GM19324 (cell line): ENCODE results near the gene COL6A5.
"Not testable (repeated sequence)": the region's sequence is repeated elsewhere in the genome, so short reads cannot be mapped to it uniquely, and the experiment has no call there.

Source experiments
- ATAC-seq: cut with Tn5 transposase; IDR thresholded peaks from one replicate; pipeline ENCODE4 v1.9.1; 2021; ENCODE audit warnings: mild to moderate bottlenecking, moderate library complexity; ENCODE audit not compliant: unreplicated experiment, low FRiP score

The COL6A5 gene

GRCh38 chr3:130433306-130433705 lies 87.8 kb downstream of the COL6A5 start:
- no peak for ATAC-seq

- no peak for ATAC-seq
These were observed 96.8 kb downstream of the COL6A5 start for GRCh38 chr3:130442284-130442683.

DNA sequence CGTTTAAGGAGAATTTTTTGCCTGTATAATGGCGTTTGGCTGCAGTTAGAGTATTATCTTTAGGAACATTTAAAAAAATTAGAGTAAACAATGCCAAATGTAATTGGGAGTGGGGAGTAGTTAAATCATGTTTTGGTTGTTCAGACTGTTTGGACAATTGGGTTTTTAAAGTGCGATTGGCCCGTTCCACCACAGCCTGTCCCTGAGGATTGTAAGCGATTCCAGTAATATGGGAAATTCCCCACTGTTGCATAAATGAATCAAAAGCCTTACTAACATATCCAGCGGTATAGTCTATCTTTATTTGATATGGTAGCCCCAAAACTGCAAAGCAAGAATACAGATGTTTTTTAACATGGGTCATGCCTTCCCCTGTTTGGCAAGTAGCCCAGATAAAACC lies 101.4 kb downstream of the COL6A5 start:
- ATAC-seq, result not testable (repeated sequence)

DNA sequence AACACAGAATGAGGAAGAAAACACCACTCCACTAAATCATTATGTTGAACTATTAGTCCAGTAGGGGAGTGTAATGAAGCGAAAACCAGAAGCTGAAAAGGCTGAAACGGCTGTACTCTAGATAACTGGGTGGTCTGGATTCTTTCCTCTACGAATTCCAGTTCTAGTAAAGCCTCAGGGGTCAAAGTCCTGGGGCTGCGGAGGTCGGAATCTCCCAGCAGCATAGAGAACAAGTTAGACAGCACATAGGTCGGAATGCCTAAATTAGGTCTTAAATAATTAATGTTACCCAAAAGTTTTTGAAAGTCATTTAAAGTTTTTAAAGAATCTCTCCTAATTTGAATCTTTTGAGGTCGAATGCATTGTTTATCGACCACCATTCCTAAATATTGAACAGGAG lies 102.7 kb downstream of the COL6A5 start:
- not testable (repeated sequence) for ATAC-seq

GRCh38 chr3:130456540-130456939 lies 111.1 kb downstream of the COL6A5 start:
- no peak for ATAC-seq

- no peak for ATAC-seq
These were observed 112.2 kb downstream of the COL6A5 start for GRCh38 chr3:130457671-130458070.

DNA sequence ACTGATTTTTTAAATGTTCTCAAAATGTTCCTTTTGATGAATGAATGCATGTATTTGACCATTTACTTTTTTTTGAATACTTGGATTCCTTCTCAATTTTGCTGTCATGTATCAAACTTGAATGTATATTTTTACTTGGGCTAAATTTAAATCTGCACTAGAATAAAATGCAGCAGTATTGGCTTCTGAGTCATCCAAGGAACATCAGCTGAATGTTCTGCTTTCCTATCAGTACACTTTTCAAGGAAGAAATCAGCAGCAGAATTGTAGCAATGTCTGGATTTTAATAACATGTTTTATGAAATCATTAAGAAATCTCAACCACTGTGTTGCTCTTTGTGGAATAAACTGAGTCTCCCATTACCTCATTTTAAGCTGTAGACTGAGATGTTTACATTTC lies 114.5 kb downstream of the COL6A5 start:
- no peak for ATAC-seq

- no peak for ATAC-seq
These were observed 116.6 kb downstream of the COL6A5 start for GRCh38 chr3:130462089-130462488.

- no peak for ATAC-seq
These were observed 117.7 kb downstream of the COL6A5 start for GRCh38 chr3:130463221-130463620.

- no peak for ATAC-seq
These were observed 120.0 kb downstream of the COL6A5 start for GRCh38 chr3:130465521-130465920.

DNA sequence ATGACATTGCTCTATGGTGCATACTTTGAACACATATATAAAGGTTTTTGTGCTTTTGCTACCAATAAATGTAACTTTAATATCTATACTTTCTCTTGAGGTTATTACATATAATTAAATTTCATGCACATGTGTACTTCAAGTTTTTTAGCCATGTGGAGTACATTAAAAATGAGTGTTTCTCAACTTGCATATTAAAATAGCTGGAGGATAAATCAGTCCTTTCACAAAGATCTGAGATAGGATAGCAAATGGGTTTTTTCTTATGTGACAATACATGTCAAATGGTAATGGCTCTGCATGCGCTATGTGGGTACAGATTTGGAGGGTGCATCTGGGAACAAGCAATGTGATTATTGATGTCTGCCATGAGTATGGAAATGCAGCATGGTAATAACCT lies 122.8 kb downstream of the COL6A5 start:
- no peak for ATAC-seq

DNA sequence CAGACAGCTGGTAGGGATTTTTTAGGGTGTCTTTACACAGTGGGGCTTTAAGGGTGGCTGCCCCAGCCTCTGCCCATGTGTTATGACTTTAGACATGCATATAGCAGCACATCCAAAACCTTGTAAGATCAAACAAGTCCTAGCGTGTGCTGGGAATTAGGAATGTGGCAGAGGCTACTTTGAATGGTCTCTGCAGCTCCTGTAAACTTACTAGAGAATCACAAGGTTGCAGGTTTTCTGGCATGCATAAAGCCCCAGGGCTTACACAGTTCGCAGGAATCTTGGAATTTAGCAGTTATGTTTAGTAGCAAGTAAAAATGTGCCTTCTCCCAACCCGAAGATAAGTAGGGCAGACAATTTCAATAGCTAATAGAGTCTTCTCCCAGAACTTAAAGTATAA lies 124.7 kb downstream of the COL6A5 start:
- no peak for ATAC-seq

- ATAC-seq, result no peak
These were observed 127.9 kb downstream of the COL6A5 start for GRCh38 chr3:130473416-130473815.

- no peak for ATAC-seq
These were observed 135.3 kb downstream of the COL6A5 start for GRCh38 chr3:130480736-130481135.

- no peak for ATAC-seq
These were observed 142.8 kb downstream of the COL6A5 start for GRCh38 chr3:130488288-130488687.

DNA sequence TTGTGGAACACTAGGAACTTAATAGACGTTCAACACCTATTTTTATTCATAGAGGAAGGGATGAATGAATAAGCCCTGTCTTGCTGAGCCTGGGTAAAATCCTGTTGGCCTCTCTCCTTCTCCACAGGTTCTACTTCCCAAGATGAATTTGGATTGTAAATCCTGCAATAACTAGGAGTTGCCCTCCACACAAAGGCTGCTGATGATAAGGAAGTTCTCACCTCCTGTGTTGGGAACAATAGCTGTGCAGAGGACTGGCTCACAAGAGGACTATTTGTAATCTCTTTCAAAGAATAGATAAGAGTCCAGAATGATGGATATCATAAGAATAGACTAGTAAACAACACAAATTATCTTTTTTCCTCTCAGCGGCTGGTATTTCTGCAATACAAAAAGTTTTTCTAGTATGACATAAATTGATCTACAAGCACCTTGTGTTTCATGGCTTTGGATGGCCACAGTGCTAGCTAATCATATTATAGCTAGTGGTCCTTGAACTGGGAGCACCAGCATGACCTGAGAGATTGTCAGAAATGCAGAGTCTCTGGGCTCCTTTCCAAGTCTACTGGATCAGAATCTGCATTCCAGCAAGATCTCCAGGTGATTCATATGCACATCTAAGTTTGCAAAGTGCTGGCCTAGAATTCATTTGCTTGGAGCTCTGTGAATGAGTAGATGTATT lies 143.4 kb downstream of the COL6A5 start:
- ATAC-seq, result no peak

- no peak for ATAC-seq
These were observed 144.8 kb downstream of the COL6A5 start for GRCh38 chr3:130490241-130490640.

DNA sequence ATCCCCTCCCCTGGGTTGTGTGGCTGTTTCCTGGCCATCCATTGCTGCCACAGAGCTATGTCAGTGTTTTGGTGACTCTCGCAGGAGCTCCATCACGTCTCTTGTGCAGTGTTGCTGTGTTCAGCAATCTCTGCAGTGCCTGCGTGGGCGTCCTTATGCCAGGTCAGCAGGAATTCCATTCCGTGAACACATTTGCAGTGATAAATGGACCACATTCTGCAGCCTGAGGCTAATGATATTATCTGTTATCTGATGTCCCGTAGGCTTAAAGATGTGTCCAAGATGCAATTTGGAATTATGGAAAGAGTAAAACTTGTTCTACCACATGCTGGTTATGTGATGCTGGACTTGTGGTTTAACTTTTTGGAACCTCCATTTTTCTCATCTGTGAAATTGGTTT lies 146.0 kb downstream of the COL6A5 start:
- no peak for ATAC-seq

DNA sequence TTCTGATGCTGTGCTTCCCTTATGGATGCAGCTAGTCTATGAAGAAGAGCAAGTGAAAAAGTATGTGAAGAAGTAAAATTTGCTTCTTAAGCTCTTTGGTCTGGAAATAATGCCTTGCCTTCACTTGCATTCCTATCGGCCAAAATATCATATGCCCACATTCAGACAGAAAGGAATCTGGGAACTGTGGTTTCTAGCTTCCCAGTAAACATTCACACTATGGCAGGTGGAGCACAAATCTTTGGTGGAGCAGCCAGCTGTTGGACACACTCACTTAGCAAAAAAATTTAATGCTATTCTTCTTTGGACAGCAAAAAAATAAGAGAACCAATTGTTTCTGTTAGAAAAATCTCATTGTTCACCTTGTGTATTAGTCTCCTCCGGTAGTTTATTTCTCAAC lies 159.2 kb downstream of the COL6A5 start:
- no peak for ATAC-seq

GRCh38 chr3:130506031-130506430 lies 160.6 kb downstream of the COL6A5 start:
- ATAC-seq, result no peak

DNA sequence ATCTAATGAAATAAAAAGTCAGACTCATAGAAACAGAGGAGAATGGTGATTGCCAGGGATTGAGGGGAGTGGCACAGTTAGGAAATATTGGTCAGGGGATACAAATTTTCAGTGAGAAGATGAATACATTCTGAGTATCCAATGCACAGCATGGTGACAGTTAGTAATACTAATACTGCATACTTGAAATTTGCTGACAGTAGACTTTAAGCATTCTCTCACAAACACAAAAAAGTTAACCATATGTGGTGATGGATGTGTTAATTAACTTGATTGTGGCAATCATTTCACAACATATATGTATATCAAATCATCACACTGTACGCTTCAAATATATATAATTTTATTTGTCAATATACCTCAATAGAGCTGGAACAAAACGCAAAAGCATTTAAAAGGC lies 162.3 kb downstream of the COL6A5 start:
- no peak for ATAC-seq

DNA sequence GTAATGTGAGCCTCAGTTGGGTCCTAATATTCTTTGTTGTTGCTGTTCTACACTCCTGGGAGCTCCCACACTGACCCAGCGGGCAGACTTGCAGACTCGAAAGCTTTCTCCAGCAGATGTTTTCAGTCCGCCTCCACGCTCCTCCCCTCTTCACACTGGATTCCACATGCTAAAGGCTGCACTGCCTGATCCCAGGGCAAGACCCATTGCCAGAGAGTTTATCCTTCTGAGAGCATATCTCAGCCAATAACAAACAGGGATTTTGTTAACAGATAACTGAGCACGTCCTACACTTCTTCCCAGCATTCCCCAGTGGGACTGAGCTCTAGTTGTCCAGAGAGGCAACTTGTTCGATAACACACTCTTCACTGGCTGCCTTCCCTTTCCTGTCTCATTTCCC lies 163.5 kb downstream of the COL6A5 start:
- ATAC-seq, result no peak

GRCh38 chr3:130514681-130515080 lies 169.2 kb downstream of the COL6A5 start:
- no peak for ATAC-seq
